ENCODE results near the gene TRIM6.
A peak's percentile ranks its signal among the peaks of the same experiment; 100 is the strongest.

The TRIM6 gene

GRCh38 chr11:5620651-5621521 is 24.4 kb downstream of the TRIM6 start:
- TF ChIP-seq CTCF (IDR thresholded peaks at IDR 0.05), result no peak
- DNase-seq, result no peak
- Histone ChIP-seq H3K27me3 (no peaks in the 10 kb centered on the region), H3K4me3 (no peak overlapping the region), H3K27ac (peak overlapping the region; percentile 39 to 51), H3K36me3 (no peaks in the 10 kb centered on the region), H3K9me3 (no peaks in the 10 kb centered on the region), H3K4me1 (peaks cover 0 to 32% (median 18%) of the 10 kb centered on the region in 4 donors)
- intact Hi-C loops (cut with DNase I; ENCODE audit: low total_unique reads), result no loop called here

GRCh38 chr11:5621580-5621979 is 25.1 kb downstream of the TRIM6 start:
- intact Hi-C loops (cut with DNase I; ENCODE audit: low total_unique reads), result no loop called here
- no peak overlapping the region for H3K4me3 ChIP-seq
- H3K27me3 ChIP-seq, result no peaks in the 10 kb centered on the region
- no peaks in the 10 kb centered on the region for H3K36me3 ChIP-seq
- H3K4me1 ChIP-seq, result peaks cover 0 to 35% (median 20%) of the 10 kb centered on the region in 4 donors
- no peak for DNase-seq
- peak overlapping the region; percentile 39 to 51 for H3K27ac ChIP-seq
- TF ChIP-seq CTCF (IDR thresholded peaks at IDR 0.05), result no peak
- no peaks in the 10 kb centered on the region for H3K9me3 ChIP-seq

GRCh38 chr11:5622802-5623201 is 26.4 kb downstream of the TRIM6 start:
- Histone ChIP-seq H3K27ac (no peak overlapping the region), H3K4me3 (no peak overlapping the region), H3K4me1 (peaks cover 0 to 35% (median 20%) of the 10 kb centered on the region in 4 donors), H3K9me3 (no peaks in the 10 kb centered on the region), H3K36me3 (no peaks in the 10 kb centered on the region), H3K27me3 (no peaks in the 10 kb centered on the region)
- DNase-seq, result no peak
- TF ChIP-seq CTCF (IDR thresholded peaks at IDR 0.05), result no peak
- intact Hi-C loops (cut with DNase I; ENCODE audit: low total_unique reads), result no loop called here

- Histone ChIP-seq H3K9me3 (no peaks in the 10 kb centered on the region), H3K27me3 (no peaks in the 10 kb centered on the region), H3K4me1 (peaks cover 0 to 35% (median 20%) of the 10 kb centered on the region in 4 donors), H3K36me3 (no peaks in the 10 kb centered on the region), H3K27ac (peak within 1 kb of the TSS; percentile 61 to 65), H3K4me3 (peak within 1 kb of the TSS; percentile 53 to 55)
- no peak for TF ChIP-seq CTCF (IDR thresholded peaks at IDR 0.05)
- peak; percentile 59 to 74 for DNase-seq
- intact Hi-C loops (cut with DNase I; ENCODE audit: low total_unique reads), result no loop called here
These were observed 28.2 kb downstream of the TRIM6 start, which contains the start of gene TRIM34 for GRCh38 chr11:5624489-5625279. Gene TRIM34, plus strand, starts transcription at chr11:5625001. Its CDS starts 7,331 bp downstream, at chr11:5632332.

GRCh38 chr11:5625281-5625680 is 28.8 kb downstream of the TRIM6 start:
- intact Hi-C loops (cut with DNase I; ENCODE audit: low total_unique reads), result no loop called here
- no peak for DNase-seq
- Histone ChIP-seq H3K36me3 (no peaks in the 10 kb centered on the region), H3K27ac (peak overlapping the region; percentile 61 to 65), H3K9me3 (no peaks in the 10 kb centered on the region), H3K4me1 (peaks cover 0 to 34% (median 19%) of the 10 kb centered on the region in 4 donors), H3K4me3 (peak overlapping the region; percentile 53 to 55), H3K27me3 (no peaks in the 10 kb centered on the region)
- TF ChIP-seq CTCF (IDR thresholded peaks at IDR 0.05), result no peak

Measured in tibial artery (tissue), 4 donors.